ENCODE results near the gene FHOD1.

- TF ChIP-seq GATA2 (IDR thresholded peaks at IDR 0.05; ENCODE audit: low read depth, low read length) = no peak
- TF ChIP-seq GATA3 (IDR thresholded peaks at IDR 0.05; ENCODE audit: low read depth, low read length) = no peak
Observed at GRCh38 chr16:67207249-67208091, 39.8 kb downstream of the FHOD1 start.

All from SH-SY5Y (cell line).